Fibroblast of upper back skin (primary cell): ENCODE data around the gene EHD2.
A peak's percentile ranks its signal among the peaks of the same experiment; 100 is the strongest.
"Not testable (repeated sequence)": the region's sequence is repeated elsewhere in the genome, so short reads cannot be mapped to it uniquely, and the experiment has no call there.

ENCODE experiments used
- DNase-seq: peaks from one replicate; pipeline ENCODE4 v3.0.0-alpha.2; 2013

Gene EHD2

GRCh38 chr19:47776568-47776967 is 63.3 kb downstream of the EHD2 start:
- DNase-seq: no peak

DNA sequence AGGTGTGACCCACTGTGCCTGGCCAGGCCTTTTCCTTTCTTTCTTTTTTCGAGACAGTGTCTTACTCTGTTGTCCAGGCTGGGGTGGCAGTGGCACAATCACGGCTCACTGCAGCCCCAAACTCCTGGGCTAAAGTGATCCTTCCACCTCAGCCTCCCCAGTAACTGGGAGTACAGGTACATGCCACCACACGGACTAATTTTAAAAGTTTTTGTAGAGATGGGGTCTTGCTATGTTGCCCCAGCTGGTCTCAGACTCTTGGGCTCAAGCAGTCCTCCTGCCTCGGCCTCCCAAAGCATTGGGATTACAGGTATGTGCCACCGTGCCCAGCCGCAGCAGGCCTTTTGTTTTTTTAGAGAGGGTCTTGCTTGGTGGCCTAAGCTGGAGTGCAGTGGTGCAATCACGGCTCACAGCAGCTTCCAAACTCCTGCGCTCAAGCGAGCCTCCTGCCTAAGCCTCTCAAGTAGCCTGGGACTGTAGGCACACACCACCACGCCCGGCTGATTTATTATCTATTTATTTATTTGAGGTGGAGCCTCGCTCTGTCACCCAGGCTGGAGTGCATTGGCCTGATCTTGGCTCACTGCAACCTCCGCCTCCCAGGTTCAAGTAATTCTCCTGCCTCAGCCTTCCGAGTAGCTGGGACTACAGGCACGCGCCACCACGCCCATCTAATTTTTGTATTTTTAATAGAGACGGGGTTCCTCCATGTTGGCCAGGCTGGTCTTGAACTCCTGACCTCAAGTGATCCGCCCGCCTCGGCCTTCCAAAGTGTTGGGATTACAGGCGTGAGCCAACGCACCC is 64.2 kb downstream of the EHD2 start:
- not testable (repeated sequence) for DNase-seq

DNA sequence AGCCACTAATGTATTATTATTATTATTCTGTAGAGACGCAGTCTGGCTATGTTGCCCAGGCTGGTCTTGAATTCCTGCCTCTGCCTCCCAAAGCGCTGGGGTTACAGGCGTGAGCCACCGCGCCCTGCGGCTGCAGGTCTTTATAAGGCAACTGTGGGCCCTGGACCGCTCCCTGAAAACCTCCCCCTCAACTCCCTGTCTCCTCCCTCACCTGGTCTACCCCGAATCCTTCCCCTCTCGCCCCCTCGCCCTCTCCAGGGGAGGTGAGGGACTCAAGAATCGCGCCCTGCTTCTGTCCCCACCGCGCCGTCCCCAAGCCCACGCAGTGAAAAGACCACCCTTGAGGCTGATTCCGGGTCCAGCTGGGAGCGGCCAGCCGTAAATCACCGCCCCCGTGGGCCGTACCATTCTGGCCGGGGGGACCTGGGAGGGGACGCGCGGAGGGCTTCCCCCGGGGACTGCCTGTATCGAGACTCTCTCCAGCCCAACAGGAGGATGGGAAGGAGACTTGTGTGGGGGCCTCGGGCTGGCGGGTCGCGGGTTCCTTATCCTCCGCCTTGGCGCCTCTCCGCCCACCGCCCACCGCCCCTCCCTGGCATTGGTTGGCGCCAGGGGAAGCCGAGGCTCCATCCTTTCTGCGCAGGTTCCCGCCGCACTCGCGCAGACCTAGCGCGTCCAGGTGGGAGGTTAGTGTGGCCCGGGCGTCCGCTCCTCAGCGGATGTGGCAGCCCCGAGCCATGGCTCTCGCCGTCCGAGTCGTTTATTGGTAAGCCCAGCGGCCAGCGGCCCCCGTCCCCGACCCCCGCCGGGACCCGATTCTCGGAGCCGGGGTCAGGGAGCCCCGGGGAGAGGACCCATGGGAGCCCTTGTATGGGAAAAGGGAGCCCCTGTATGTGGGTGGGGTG is 65.1 kb downstream of the EHD2 start, which contains the start of gene SELENOW:
Gene SELENOW (plus strand): TSS at position 655 of the 905 bp plus-strand sequence. CDS start 83 bp downstream, at position 738.
- peak; percentile 67 for DNase-seq

- no peak for DNase-seq
These were observed 65.7 kb downstream of the EHD2 start for GRCh38 chr19:47778954-47779351.

DNA sequence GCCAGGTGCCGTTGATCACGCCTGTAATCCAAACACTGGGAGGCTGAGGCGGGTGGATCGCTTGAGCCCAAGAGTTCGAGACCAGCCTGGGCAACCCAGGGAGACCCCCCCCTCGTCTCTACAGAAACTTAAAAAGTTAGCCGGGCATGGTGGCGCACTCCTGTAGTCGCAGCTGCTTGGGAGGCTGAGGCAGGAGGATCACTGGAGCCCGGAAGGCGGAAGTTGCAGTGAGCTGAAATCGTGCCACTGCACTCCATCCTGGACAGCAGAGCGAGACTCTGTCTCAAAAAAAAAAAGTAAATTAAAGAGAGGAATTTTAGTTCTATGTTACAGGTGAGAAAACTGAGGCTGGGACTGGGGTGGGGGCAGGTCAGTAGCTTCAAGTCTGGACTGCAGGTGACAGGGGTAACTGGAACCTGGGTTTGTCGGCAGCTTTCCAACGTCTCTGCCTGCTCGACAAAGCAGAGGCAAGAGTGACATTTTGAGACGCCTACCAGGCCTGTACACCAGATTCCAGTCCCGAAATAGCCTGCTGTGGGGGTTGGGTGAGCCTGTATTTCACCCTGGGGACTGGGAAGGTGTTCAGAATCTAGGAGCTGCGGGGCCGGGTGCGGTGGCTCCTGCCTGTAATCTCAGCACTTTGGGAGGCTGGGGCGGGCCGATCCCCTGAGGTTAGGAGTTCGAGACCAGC is 66.4 kb downstream of the EHD2 start:
- DNase-seq: no peak

GRCh38 chr19:47780215-47780551 is 67.0 kb downstream of the EHD2 start:
- DNase-seq: no peak

DNA sequence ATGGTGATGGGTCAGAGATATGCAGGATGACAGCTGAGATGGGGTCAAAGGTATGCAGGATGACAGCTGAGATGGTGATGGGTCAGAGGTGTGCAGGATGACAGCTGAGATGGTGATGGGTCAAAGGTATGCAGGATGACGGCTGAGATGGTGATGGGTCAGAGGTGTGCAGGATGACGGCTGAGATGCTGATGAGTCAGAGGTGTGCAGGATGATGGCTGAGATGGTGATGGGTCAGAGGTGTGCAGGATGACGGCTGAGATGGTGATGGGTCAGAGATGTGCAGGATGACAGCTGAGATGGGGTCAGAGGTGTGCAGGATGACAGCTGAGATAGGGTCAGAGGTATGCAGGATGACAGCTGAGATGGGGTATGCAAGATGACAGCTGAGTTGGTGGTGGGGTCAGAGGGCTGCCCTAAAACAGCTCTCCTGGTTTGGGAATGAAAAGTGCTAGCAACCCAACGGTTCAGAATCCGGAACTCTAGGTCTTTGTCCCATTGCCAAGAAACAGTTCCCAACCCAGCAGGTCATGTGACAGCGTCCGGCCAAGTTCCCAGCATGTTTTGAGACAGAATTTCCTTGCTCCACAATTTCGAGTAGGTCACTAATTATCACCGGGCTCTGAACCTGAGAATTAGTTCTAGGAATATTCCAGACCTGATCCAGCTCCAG is 68.5 kb downstream of the EHD2 start:
- no peak for DNase-seq

DNA sequence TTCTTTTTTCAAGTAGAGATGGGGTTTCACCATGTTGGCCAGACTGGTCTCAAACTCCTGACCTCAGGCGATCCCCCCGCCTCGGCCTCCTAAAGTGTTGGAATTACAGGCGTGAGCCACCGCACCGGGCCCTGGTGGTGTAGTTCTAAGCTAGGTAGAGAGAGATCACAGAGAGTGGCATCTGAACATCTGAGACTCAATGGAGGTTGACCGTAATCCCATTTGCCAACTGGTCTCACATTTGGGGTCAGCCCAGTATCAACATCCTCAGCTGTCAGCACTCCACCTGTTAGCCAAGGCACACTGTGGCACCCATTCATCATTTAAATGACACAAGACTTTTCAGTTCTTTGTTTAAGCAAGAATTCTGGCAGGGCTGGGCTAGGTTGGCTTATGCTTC is 73.3 kb downstream of the EHD2 start:
- DNase-seq: no peak

DNA sequence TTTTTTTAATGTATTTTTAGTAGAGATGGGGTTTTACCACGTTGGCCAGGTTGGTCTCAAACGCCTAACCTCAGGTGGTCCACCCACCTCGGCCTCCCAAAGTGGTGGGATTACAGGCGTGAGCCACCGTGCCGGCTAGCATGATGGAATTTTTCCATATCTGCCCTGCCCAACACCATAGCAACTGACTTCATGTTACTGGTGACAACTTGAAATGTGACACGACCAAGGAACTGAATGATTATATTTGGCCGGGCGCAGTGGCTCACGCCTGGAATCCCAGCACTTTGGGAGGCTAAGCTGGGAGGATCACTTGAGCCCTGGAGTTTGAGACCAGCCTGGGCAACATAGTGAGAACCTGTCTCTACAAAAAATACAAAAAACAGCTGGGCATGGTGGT is 74.1 kb downstream of the EHD2 start:
- not testable (repeated sequence) for DNase-seq

GRCh38 chr19:47789811-47790210 is 76.6 kb downstream of the EHD2 start:
- not testable (repeated sequence) for DNase-seq

DNA sequence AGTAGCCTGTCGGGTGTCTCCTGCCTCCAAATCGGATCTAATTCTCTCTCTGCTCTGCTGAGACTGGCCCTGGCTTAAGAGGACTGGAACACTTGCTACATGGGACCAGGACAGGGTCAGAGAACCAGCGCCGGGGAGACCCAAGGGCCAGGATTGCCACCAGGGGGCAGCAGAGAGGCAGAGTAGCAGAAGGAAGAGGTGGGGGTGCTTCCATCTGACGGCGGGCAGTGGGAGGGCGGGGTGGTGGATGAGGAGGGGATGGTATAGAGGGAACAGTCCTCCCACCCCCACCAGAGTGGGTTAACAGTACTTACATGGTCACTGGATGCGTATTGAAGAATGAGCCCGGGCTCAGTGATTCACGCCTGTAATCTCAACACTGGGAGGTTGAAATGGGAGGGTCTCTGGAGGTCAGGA is 77.2 kb downstream of the EHD2 start:
- DNase-seq: peak; percentile 62

- no peak for DNase-seq
These were observed 79.4 kb downstream of the EHD2 start for GRCh38 chr19:47792616-47793015.
